SK-N-SH treated with all-trans-retinoic acid at 6 μM for 48 hours (cell line): ENCODE results near the gene GEMIN7.

Experiments
- ATAC-seq: fragments of 200-7000 bp; cut with Tn5 transposase; 3 replicates; pipeline ENCODE4 v1.9.1; 2020; ENCODE audit warnings: mild to moderate bottlenecking, moderate library complexity
- ARNTL ChIP-seq: fragments of 450-650 bp; formaldehyde crosslinking; IDR thresholded peaks from 2 replicates; pipeline ENCODE4 v1.5.0; 2020; ENCODE audit warnings: low read depth, mild to moderate bottlenecking, moderate library complexity, borderline replicate concordance
- BACH2 ChIP-seq: fragments of 250-450 bp; sonication (Bioruptor Pico); IDR thresholded peaks from 2 replicates; pipeline ENCODE4 v1.9.0; 2021; ENCODE audit warnings: mild to moderate bottlenecking, borderline replicate concordance
- CSDC2 ChIP-seq: fragments of 250-450 bp; sonication (Bioruptor Pico); IDR thresholded peaks from 2 replicates; pipeline ENCODE4 v1.5.0; 2020; ENCODE audit warnings: mild to moderate bottlenecking, moderate library complexity
- ESRRG ChIP-seq: fragments of 250-450 bp; sonication (Bioruptor Pico); IDR thresholded peaks from 2 replicates; pipeline ENCODE4 v1.6.1; 2021; ENCODE audit warnings: mild to moderate bottlenecking
- GLIS3 ChIP-seq: fragments of 250-450 bp; sonication (Bioruptor Pico); IDR thresholded peaks from 2 replicates; pipeline ENCODE4 v1.5.0; 2020; ENCODE audit warnings: mild to moderate bottlenecking, moderate library complexity
- ISL1 ChIP-seq: fragments of 250-450 bp; sonication (Bioruptor Pico); IDR thresholded peaks from 2 replicates; pipeline ENCODE4 v2.1.2; 2022; ENCODE audit warnings: mild to moderate bottlenecking, moderate library complexity
- OSR1 ChIP-seq: fragments of 250-450 bp; sonication (Bioruptor Pico); IDR thresholded peaks from 2 replicates; pipeline ENCODE4 v1.8.0; 2022; ENCODE audit warnings: moderate library complexity, mild to moderate bottlenecking, inconsistent platforms
- PPARA ChIP-seq: fragments of 250-450 bp; sonication (Bioruptor Pico); IDR thresholded peaks from 2 replicates; pipeline ENCODE4 v1.5.0; 2020; ENCODE audit warnings: mild to moderate bottlenecking, borderline replicate concordance
- RARB ChIP-seq: fragments of 250-450 bp; sonication (Bioruptor Pico); IDR thresholded peaks from 2 replicates; pipeline ENCODE4 v1.8.0; 2021; ENCODE audit warnings: mild to moderate bottlenecking, moderate library complexity
- SNAI2 ChIP-seq: fragments of 250-450 bp; sonication (Bioruptor Pico); IDR thresholded peaks from 2 replicates; pipeline ENCODE4 v1.5.0; 2020; ENCODE audit warnings: mild to moderate bottlenecking, moderate library complexity
- TCF4 ChIP-seq: fragments of 250-450 bp; sonication (Bioruptor Pico); IDR thresholded peaks from 2 replicates; pipeline ENCODE4 v1.8.0; 2021; ENCODE audit warnings: mild to moderate bottlenecking, moderate library complexity, borderline replicate concordance
- TOX ChIP-seq: fragments of 250-450 bp; sonication (Bioruptor Pico); IDR thresholded peaks from 2 replicates; pipeline ENCODE4 v1.8.0; 2021; ENCODE audit warnings: mild to moderate bottlenecking, moderate library complexity, borderline replicate concordance
- ZC3H10 ChIP-seq: fragments of 250-450 bp; sonication (Bioruptor Pico); IDR thresholded peaks from 2 replicates; pipeline ENCODE4 v1.5.1; 2021; ENCODE audit warnings: mild to moderate bottlenecking, moderate library complexity
- ZFP3 ChIP-seq: fragments of 250-450 bp; sonication (Bioruptor Pico); IDR thresholded peaks from 2 replicates; pipeline ENCODE4 v1.5.0; 2020; ENCODE audit warnings: mild to moderate bottlenecking, moderate library complexity
- ZFP30 ChIP-seq: fragments of 450-650 bp; formaldehyde crosslinking; IDR thresholded peaks from 2 replicates; pipeline ENCODE4 v1.5.0; 2022; ENCODE audit warnings: mild to moderate bottlenecking, moderate library complexity
- ZNF565 ChIP-seq: fragments of 450-650 bp; formaldehyde crosslinking; conservative IDR thresholded peaks from 2 replicates; pipeline ENCODE4 v1.5.0; 2020; ENCODE audit warnings: low read depth, mild to moderate bottlenecking, moderate library complexity
- ZNF70 ChIP-seq: fragments of 450-650 bp; formaldehyde crosslinking; IDR thresholded peaks from 2 replicates; pipeline ENCODE4 v1.5.0; 2020; ENCODE audit warnings: mild to moderate bottlenecking, moderate library complexity
- ZNF8 ChIP-seq: fragments of 450-650 bp; formaldehyde crosslinking; IDR thresholded peaks from 2 replicates; pipeline ENCODE4 v1.5.0; 2020; ENCODE audit warnings: mild to moderate bottlenecking, moderate library complexity
- TF ChIP-seq, protein P1 (sequence below): fragments of 250-450 bp; sonication (Bioruptor Pico); IDR thresholded peaks from 2 replicates; pipeline ENCODE4 v1.5.1; 2020; ENCODE audit warnings: low read depth, mild to moderate bottlenecking, moderate library complexity
- TF ChIP-seq, protein P2 (sequence below): fragments of 250-450 bp; sonication (Bioruptor Pico); IDR thresholded peaks from 2 replicates; pipeline ENCODE4 v1.8.0; 2020; ENCODE audit warnings: mild to moderate bottlenecking, moderate library complexity, borderline replicate concordance
- TF ChIP-seq, protein P3 (sequence below): fragments of 250-450 bp; sonication (Bioruptor Pico); IDR thresholded peaks from 2 replicates; pipeline ENCODE4 v1.8.0; 2021; ENCODE audit warnings: low read depth, mild to moderate bottlenecking, moderate library complexity, borderline replicate concordance
- TF ChIP-seq, protein P4 (sequence below): fragments of 250-450 bp; sonication (Bioruptor Pico); IDR thresholded peaks from 2 replicates; pipeline ENCODE4 v1.5.1; 2021; ENCODE audit warnings: mild to moderate bottlenecking, moderate library complexity
- TF ChIP-seq, protein P5 (sequence below): fragments of 250-450 bp; sonication (Bioruptor Pico); IDR thresholded peaks from 2 replicates; pipeline ENCODE4 v1.5.0; 2020; ENCODE audit warnings: mild to moderate bottlenecking, moderate library complexity

Gene GEMIN7

DNA sequence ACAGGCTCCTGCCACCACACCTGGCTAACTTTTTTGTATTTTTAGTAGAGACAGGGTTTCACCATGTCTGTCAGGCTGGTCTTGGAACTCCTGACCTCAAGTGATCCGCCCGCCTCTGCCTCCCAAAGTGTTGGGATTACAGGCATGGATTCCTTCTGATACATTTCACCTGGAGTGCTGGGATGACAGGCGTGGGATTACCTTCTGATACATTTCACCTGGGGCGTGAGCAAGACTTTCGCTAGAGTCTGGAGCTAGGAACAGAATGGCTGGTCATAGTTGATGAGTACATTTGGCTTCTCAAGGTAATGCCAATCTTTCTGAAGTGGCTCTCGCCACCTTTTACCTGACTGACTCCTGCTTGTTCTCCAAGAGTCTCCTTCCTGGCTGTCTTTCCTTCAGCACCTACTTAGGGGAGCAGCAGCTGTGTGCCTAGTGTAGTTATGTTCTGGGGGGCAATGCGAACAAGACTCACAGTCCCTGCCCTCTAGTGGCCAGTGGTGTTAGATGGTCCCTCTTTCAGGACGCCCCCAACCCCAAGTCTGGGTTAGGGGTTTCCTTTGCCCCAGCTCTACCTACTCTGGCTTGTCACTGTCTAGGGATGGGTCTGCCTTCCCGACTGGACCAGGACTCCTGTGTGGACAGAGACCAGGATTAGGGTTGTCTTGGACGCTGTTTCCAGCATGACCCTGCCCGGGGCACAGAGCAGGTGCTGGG lies 33.2 kb downstream of the GEMIN7 start:
- TF ChIP-seq ZFP30 (CRISPR knock-in tag) = no peak
- no peak for TF ChIP-seq TCF4 (CRISPR knock-in tag)
- ATAC-seq = no peak

DNA sequence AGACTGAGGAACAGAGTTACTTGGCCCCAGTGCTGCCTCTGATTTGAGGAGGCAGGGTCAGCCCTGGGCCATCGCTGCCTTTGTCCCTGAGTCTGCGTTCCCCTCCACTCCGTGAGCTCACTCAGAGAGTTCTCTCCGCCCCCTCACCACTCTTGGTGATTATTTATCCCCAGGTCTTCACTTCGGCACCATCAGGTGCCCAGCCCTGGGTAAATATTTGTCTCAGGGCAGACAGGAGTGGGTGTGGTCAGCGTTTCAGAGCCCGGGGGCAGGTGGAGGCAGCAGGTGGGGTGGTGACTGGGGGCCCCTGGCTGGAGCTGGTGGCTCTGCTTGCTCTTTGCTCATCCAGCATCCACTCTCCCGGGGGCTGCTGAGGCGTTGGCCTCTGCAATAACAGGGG lies 34.6 kb downstream of the GEMIN7 start:
- no peak for TF ChIP-seq ARNTL (CRISPR knock-in tag)
- TF ChIP-seq CSDC2 (CRISPR knock-in tag) = no peak
- no peak for TF ChIP-seq BACH2
- TF ChIP-seq GLIS3 (CRISPR knock-in tag) = no peak
- no peak for TF ChIP-seq ZC3H10 (CRISPR knock-in tag)
- TF ChIP-seq ZNF8 (CRISPR knock-in tag) = no peak
- no peak for TF ChIP-seq OSR1 (CRISPR knock-in tag)
- TF ChIP-seq ESRRG (CRISPR knock-in tag) = no peak
- TF ChIP-seq, protein P1, sequence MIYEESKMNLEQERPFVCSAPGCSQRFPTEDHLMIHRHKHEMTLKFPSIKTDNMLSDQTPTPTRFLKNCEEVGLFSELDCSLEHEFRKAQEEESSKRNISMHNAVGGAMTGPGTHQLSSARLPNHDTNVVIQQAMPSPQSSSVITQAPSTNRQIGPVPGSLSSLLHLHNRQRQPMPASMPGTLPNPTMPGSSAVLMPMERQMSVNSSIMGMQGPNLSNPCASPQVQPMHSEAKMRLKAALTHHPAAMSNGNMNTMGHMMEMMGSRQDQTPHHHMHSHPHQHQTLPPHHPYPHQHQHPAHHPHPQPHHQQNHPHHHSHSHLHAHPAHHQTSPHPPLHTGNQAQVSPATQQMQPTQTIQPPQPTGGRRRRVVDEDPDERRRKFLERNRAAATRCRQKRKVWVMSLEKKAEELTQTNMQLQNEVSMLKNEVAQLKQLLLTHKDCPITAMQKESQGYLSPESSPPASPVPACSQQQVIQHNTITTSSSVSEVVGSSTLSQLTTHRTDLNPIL (CRISPR knock-in tag) = no peak
- TF ChIP-seq ZNF565 = no peak
- TF ChIP-seq ZFP3 (CRISPR knock-in tag) = no peak
- TF ChIP-seq ZNF70 (CRISPR knock-in tag) = no peak
- TF ChIP-seq ZFP30 (CRISPR knock-in tag) = no peak
- no peak for TF ChIP-seq TCF4 (CRISPR knock-in tag)
- TF ChIP-seq, protein P2, sequence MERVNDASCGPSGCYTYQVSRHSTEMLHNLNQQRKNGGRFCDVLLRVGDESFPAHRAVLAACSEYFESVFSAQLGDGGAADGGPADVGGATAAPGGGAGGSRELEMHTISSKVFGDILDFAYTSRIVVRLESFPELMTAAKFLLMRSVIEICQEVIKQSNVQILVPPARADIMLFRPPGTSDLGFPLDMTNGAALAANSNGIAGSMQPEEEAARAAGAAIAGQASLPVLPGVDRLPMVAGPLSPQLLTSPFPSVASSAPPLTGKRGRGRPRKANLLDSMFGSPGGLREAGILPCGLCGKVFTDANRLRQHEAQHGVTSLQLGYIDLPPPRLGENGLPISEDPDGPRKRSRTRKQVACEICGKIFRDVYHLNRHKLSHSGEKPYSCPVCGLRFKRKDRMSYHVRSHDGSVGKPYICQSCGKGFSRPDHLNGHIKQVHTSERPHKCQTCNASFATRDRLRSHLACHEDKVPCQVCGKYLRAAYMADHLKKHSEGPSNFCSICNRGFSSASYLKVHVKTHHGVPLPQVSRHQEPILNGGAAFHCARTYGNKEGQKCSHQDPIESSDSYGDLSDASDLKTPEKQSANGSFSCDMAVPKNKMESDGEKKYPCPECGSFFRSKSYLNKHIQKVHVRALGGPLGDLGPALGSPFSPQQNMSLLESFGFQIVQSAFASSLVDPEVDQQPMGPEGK = no peak
- TF ChIP-seq PPARA = no peak
- TF ChIP-seq, protein P3, sequence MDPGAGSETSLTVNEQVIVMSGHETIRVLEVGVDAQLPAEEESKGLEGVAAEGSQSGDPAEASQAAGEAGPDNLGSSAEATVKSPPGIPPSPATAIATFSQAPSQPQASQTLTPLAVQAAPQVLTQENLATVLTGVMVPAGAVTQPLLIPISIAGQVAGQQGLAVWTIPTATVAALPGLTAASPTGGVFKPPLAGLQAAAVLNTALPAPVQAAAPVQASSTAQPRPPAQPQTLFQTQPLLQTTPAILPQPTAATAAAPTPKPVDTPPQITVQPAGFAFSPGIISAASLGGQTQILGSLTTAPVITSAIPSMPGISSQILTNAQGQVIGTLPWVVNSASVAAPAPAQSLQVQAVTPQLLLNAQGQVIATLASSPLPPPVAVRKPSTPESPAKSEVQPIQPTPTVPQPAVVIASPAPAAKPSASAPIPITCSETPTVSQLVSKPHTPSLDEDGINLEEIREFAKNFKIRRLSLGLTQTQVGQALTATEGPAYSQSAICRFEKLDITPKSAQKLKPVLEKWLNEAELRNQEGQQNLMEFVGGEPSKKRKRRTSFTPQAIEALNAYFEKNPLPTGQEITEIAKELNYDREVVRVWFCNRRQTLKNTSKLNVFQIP (CRISPR knock-in tag) = no peak
- TF ChIP-seq SNAI2 = no peak
- TF ChIP-seq, protein P4, sequence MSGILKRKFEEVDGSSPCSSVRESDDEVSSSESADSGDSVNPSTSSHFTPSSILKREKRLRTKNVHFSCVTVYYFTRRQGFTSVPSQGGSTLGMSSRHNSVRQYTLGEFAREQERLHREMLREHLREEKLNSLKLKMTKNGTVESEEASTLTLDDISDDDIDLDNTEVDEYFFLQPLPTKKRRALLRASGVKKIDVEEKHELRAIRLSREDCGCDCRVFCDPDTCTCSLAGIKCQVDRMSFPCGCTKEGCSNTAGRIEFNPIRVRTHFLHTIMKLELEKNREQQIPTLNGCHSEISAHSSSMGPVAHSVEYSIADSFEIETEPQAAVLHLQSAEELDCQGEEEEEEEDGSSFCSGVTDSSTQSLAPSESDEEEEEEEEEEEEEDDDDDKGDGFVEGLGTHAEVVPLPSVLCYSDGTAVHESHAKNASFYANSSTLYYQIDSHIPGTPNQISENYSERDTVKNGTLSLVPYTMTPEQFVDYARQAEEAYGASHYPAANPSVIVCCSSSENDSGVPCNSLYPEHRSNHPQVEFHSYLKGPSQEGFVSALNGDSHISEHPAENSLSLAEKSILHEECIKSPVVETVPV = no peak
- TF ChIP-seq, all 23 proteins: peak for 0
- ATAC-seq = no peak

- ATAC-seq = no peak
These were observed 35.1 kb downstream of the GEMIN7 start for GRCh38 chr19:45114116-45114515.

More at GRCh38 chr19:45114116-45114515, 35.1 kb downstream of the GEMIN7 start:
- TF ChIP-seq BACH2 (no peak), ARNTL (CRISPR knock-in tag) (no peak), ZNF565 (no peak), ZFP30 (CRISPR knock-in tag) (no peak), CSDC2 (CRISPR knock-in tag) (no peak), RARB (no peak), ZNF8 (CRISPR knock-in tag) (no peak), SNAI2 (no peak), PPARA (no peak), TCF4 (CRISPR knock-in tag) (no peak), TOX (no peak), ISL1 (no peak)
- TF ChIP-seq, protein P4 = no peak
- TF ChIP-seq, protein P3 (CRISPR knock-in tag) = no peak
- TF ChIP-seq, protein P5, sequence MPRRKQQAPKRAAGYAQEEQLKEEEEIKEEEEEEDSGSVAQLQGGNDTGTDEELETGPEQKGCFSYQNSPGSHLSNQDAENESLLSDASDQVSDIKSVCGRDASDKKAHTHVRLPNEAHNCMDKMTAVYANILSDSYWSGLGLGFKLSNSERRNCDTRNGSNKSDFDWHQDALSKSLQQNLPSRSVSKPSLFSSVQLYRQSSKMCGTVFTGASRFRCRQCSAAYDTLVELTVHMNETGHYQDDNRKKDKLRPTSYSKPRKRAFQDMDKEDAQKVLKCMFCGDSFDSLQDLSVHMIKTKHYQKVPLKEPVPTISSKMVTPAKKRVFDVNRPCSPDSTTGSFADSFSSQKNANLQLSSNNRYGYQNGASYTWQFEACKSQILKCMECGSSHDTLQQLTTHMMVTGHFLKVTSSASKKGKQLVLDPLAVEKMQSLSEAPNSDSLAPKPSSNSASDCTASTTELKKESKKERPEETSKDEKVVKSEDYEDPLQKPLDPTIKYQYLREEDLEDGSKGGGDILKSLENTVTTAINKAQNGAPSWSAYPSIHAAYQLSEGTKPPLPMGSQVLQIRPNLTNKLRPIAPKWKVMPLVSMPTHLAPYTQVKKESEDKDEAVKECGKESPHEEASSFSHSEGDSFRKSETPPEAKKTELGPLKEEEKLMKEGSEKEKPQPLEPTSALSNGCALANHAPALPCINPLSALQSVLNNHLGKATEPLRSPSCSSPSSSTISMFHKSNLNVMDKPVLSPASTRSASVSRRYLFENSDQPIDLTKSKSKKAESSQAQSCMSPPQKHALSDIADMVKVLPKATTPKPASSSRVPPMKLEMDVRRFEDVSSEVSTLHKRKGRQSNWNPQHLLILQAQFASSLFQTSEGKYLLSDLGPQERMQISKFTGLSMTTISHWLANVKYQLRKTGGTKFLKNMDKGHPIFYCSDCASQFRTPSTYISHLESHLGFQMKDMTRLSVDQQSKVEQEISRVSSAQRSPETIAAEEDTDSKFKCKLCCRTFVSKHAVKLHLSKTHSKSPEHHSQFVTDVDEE (CRISPR knock-in tag) = no peak
- TF ChIP-seq, protein P2 = no peak
